Common myeloid progenitor, CD34-positive (primary cell): ENCODE measurements around the gene FANCC.

ENCODE experiments used
- CTCF ChIA-PET: fragments of 350-600 bp; sonication (Branson Sonifier 250); formaldehyde crosslinking; loops from one replicate; lab custom pipeline; 2021; ENCODE audit warnings: antibody characterized with exemption; lab: Charles Lee
- POLR2A ChIA-PET: fragments of 350-600 bp; sonication (Branson Sonifier 250); formaldehyde crosslinking; loops from one replicate; lab custom pipeline; 2021; ENCODE audit warnings: antibody characterized with exemption; lab: Charles Lee
- DNase-seq, 3 donors: peaks; one replicate each; pipeline versions ENCODE4 v3.0.0 to v3.0.0-alpha.2; 2013
- H3K27ac ChIP-seq, 2 experiments: 1 replicate in 1 of 2; 2 replicates in 1 of 2; pipeline ENCODE4 v1.7.0; 2013; ENCODE audit warnings: inconsistent platforms in 2 of 2, low read length in 2 of 2, mild to moderate bottlenecking in 2 of 2, low read depth in 1 of 2, moderate library complexity in 1 of 2; ENCODE audit not compliant: severe bottlenecking in 2 of 2, insufficient read depth in 1 of 2, poor library complexity in 1 of 2
- H3K27me3 ChIP-seq, 5 experiments: replicated peaks in 2 of 5; 1 replicate in 3 of 5; 2 replicates in 2 of 5; pipeline versions ENCODE4 v1.6.1 to v1.7.0; 2013; ENCODE audit warnings: low read length in 4 of 5, mild to moderate bottlenecking in 2 of 5, moderate library complexity in 2 of 5, inconsistent platforms in 1 of 5; ENCODE audit not compliant: insufficient read depth in 5 of 5, control insufficient read depth in 4 of 5
- H3K36me3 ChIP-seq, 4 experiments: 1 replicate in 2 of 4; 2 replicates in 2 of 4; pipeline versions ENCODE4 v1.6.1 to v1.7.0; 2013; ENCODE audit warnings: low read length in 3 of 4, control low read depth in 1 of 4, mild to moderate bottlenecking in 1 of 4; ENCODE audit not compliant: control insufficient read depth in 4 of 4, insufficient read depth in 4 of 4
- H3K4me1 ChIP-seq, 4 experiments: 1 replicate in 3 of 4; 2 replicates in 1 of 4; pipeline versions ENCODE4 v1.6.1 to v1.7.1; 2013; ENCODE audit warnings: low read length in 3 of 4, mild to moderate bottlenecking in 3 of 4, control low read depth in 1 of 4, inconsistent platforms in 1 of 4, moderate library complexity in 1 of 4; ENCODE audit not compliant: control insufficient read depth in 4 of 4, insufficient read depth in 4 of 4; ENCODE audit errors: control extremely low read depth in 1 of 4
- H3K4me3 ChIP-seq, 7 experiments: 1 replicate in 4 of 7; 2 replicates in 3 of 7; pipeline versions ENCODE4 v1.5.1 to v1.7.0; 2013; ENCODE audit warnings: mild to moderate bottlenecking in 7 of 7, low read length in 6 of 7, moderate library complexity in 6 of 7, inconsistent platforms in 2 of 7, low read depth in 2 of 7, control low read depth in 1 of 7; ENCODE audit not compliant: insufficient read depth in 4 of 7, control insufficient read depth in 1 of 7; ENCODE audit errors: extremely low read depth in 1 of 7
- H3K9me3 ChIP-seq, 5 experiments: 1 replicate in 4 of 5; 2 replicates in 1 of 5; pipeline versions ENCODE4 v1.6.1 to v1.7.1; 2013; ENCODE audit warnings: low read length in 4 of 5, mild to moderate bottlenecking in 2 of 5, inconsistent platforms in 1 of 5, low read depth in 1 of 5, moderate library complexity in 1 of 5; ENCODE audit not compliant: control insufficient read depth in 4 of 5, insufficient read depth in 2 of 5; ENCODE audit errors: control extremely low read depth in 1 of 5
- WGBS: methylation state at CpG from one replicate; pipeline ENCODE4 v1.1.5; 2013; ENCODE audit not compliant: insufficient coverage; 5-methylcytosine and 5-hydroxymethylcytosine counted together

The FANCC gene

GRCh38 chr9:95089257-95090022 lies 228.1 kb downstream of the FANCC start:
- DNase-seq = peak in 2 of 3 donors; percentile 20 to 31
- Histone ChIP-seq H3K27me3 (no peaks in the 10 kb centered on the region), H3K27ac (no peak overlapping the region), H3K9me3 (no peaks in the 10 kb centered on the region), H3K4me1 (peaks cover 0 to 48% (median 23%) of the 10 kb centered on the region in 4 experiments), H3K36me3 (peaks cover 0 to 30% (median 9%) of the 10 kb centered on the region in 4 experiments), H3K4me3 (no peak overlapping the region)
- 93% methylated on average over 16 of the region's 16 CpGs for WGBS
- ChIA-PET CTCF (interaction anchor here (1.6 kb wide), 1 partner anchor 39 kb away, joined by 6 read pairs; no protein-coding TSS in a partner anchor), POLR2A (no interaction called here)

- Histone ChIP-seq H3K4me3 (no peak overlapping the region), H3K4me1 (peaks cover 0 to 39% (median 18%) of the 10 kb centered on the region in 4 experiments), H3K36me3 (peaks cover under 1 to 35% (median 10%) of the 10 kb centered on the region in 4 experiments), H3K9me3 (no peaks in the 10 kb centered on the region), H3K27me3 (no peaks in the 10 kb centered on the region), H3K27ac (no peak overlapping the region)
- DNase-seq = no peak
- CTCF ChIA-PET = interaction anchor here (0.5 to 2.2 kb wide), 7 partner anchors 8 to 155 kb away, joined by 3 to 9 read pairs (median 4); no protein-coding TSS in a partner anchor
- 98% methylated on average over 23 of the region's 26 CpGs for WGBS
- POLR2A ChIA-PET = no interaction called here
These were observed 228.9 kb downstream of the FANCC start for GRCh38 chr9:95088421-95089161.

GRCh38 chr9:95087659-95088242 lies 229.8 kb downstream of the FANCC start:
- CTCF ChIA-PET = interaction anchor here (0.5 to 2.2 kb wide), 6 partner anchors 9 to 156 kb away, joined by 3 to 9 read pairs (median 4); no protein-coding TSS in a partner anchor
- Histone ChIP-seq H3K36me3 (peaks cover 7 to 43% (median 17%) of the 10 kb centered on the region in 4 experiments), H3K4me1 (peaks cover 0 to 31% (median 13%) of the 10 kb centered on the region in 4 experiments), H3K27ac (no peak overlapping the region), H3K9me3 (no peaks in the 10 kb centered on the region), H3K4me3 (no peak overlapping the region), H3K27me3 (no peaks in the 10 kb centered on the region)
- 87% methylated on average over 7 of the region's 9 CpGs for WGBS
- DNase-seq = peak; percentile 16 to 31 (median 19)
- POLR2A ChIA-PET = interaction anchor here (0.6 to 0.7 kb wide), 2 partner anchors 1075 to 1906 kb away, joined by 3 to 5 read pairs; no protein-coding TSS in a partner anchor

DNA sequence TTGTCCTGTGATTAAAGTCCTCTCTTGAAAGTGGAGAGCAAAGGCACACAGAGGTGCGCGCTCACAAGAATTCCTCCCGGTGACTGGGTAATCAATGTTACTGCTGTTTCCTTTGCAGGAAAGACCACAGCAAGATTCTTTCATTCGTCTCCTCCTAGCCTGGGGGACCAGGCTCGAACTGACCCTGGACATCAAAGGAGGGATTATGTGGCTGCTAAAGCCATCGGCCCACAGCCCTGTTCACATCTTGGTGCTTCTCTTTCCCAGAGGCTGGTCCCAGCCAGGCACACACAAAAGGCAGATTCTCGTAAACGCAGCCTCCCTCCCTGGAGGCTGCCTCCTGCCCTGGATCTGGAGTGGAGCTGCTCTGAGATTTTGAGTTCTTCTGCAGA lies 230.9 kb downstream of the FANCC start:
- CTCF ChIA-PET = interaction anchor here (1.6 to 2.2 kb wide), 2 partner anchors 10 to 42 kb away, joined by 4 to 9 read pairs; no protein-coding TSS in a partner anchor
- H3K4me3 ChIP-seq = no peak overlapping the region
- H3K4me1 ChIP-seq = peaks cover 0 to 19% (median 3%) of the 10 kb centered on the region in 4 experiments
- no peaks in the 10 kb centered on the region for H3K27me3 ChIP-seq
- peaks cover 8 to 55% (median 21%) of the 10 kb centered on the region in 4 experiments for H3K36me3 ChIP-seq
- POLR2A ChIA-PET = no interaction called here
- WGBS = 94% methylated on average over 7 of the region's 8 CpGs
- H3K9me3 ChIP-seq = no peaks in the 10 kb centered on the region
- no peak overlapping the region for H3K27ac ChIP-seq
- no peak for DNase-seq

- Histone ChIP-seq H3K4me3 (no peak overlapping the region), H3K36me3 (peaks cover 8 to 59% (median 22%) of the 10 kb centered on the region in 4 experiments), H3K27ac (no peak overlapping the region), H3K27me3 (no peaks in the 10 kb centered on the region), H3K4me1 (peaks cover 0 to 13% (median 2%) of the 10 kb centered on the region in 4 experiments), H3K9me3 (no peaks in the 10 kb centered on the region)
- DNase-seq = no peak
- ChIA-PET CTCF (interaction anchor here (2.2 kb wide), 1 partner anchor 10 kb away, joined by 9 read pairs; no protein-coding TSS in a partner anchor), POLR2A (no interaction called here)
- WGBS = 98% methylated on average over 37 of the region's 40 CpGs
These were observed 231.5 kb downstream of the FANCC start for GRCh38 chr9:95085861-95086563.

- H3K9me3 ChIP-seq = no peaks in the 10 kb centered on the region
- H3K27me3 ChIP-seq = no peaks in the 10 kb centered on the region
- H3K4me1 ChIP-seq = peaks cover 0 to 7% (median under 1%) of the 10 kb centered on the region in 4 experiments
- no peak overlapping the region for H3K27ac ChIP-seq
- H3K36me3 ChIP-seq = peaks cover 8 to 66% (median 23%) of the 10 kb centered on the region in 4 experiments
- no peak for DNase-seq
- ChIA-PET CTCF (no interaction called here), POLR2A (no interaction called here)
- WGBS = 94% methylated on average over 28 of the region's 29 CpGs
- no peak overlapping the region for H3K4me3 ChIP-seq
These were observed 232.3 kb downstream of the FANCC start for GRCh38 chr9:95085036-95085770.
